ENCODE measurements around the gene AHRR. TPM values are rescaled to one million over a fixed set of nuclear protein-coding genes. Genes with fewer than 3 reads are reported as not detected.

The AHRR gene
- total RNA-seq, 1 experiment from 2014 or later: 2.2 TPM

GRCh38 chr5:351921-352245 lies 30.4 kb downstream of the AHRR start:
- no peaks in the 10 kb centered on the region for H3K23me2 ChIP-seq (ENCODE audit: insufficient read length, low read depth, low read length, poor library complexity, severe bottlenecking)
- no peaks in the 10 kb centered on the region for H3K4me1 ChIP-seq (ENCODE audit: insufficient read depth, low read length)
- no peak overlapping the region for H3K27ac ChIP-seq (ENCODE audit: insufficient read length, low read depth, low read length)
- H3K9me3 ChIP-seq (ENCODE audit: control insufficient read depth, low read depth, low read length): no peaks in the 10 kb centered on the region
- no peak overlapping the region for H3K4me2 ChIP-seq (ENCODE audit: insufficient read depth, insufficient read length, low read length)
- no peaks in the 10 kb centered on the region for H3K27me3 ChIP-seq (ENCODE audit: insufficient read depth, low read length)
- H3K36me3 Mint-ChIP-seq (ENCODE audit: insufficient read depth in 1 of 3, low read depth in 3 of 3): no peaks in the 10 kb centered on the region
- no peak overlapping the region for H2BK15ac ChIP-seq (ENCODE audit: low read depth, low read length)
- no peaks in the 10 kb centered on the region; a peak in 1 of 5 replicates for H3K9me3 Mint-ChIP-seq
- H4K91ac ChIP-seq (ENCODE audit: insufficient read length, low read depth, low read length): no peak overlapping the region
- no peak overlapping the region for H3K56ac ChIP-seq (ENCODE audit: insufficient read length, low read depth, low read length)
- H4K8ac ChIP-seq (replicated peaks; ENCODE audit: insufficient read length, low read depth, low read length): no peak overlapping the region
- H2BK20ac ChIP-seq (ENCODE audit: low read depth, low read length, poor library complexity, severe bottlenecking): no peak overlapping the region
- no peaks in the 10 kb centered on the region for H3K79me2 ChIP-seq (ENCODE audit: insufficient read depth, low read length)
- no peak overlapping the region for H2BK120ac ChIP-seq (ENCODE audit: low read depth, low read length, poor library complexity, severe bottlenecking)
- H3K14ac ChIP-seq (ENCODE audit: insufficient read depth, low read length): no peak overlapping the region
- peaks cover 6 to 8% of the 10 kb centered on the region in 2 experiments for H3K4me1 Mint-ChIP-seq
- no peak overlapping the region for H3K23ac ChIP-seq (ENCODE audit: insufficient read length, low read depth, low read length)
- H3K18ac ChIP-seq (ENCODE audit: insufficient read length, low read depth, low read length): no peak overlapping the region
- H4K20me1 ChIP-seq (ENCODE audit: control insufficient read depth, insufficient read depth, insufficient read length): no peaks in the 10 kb centered on the region
- H2AFZ ChIP-seq (ENCODE audit: low read length): no peak overlapping the region
- H3K27ac Mint-ChIP-seq: no peak overlapping the region; a peak in 1 of 7 replicates
- no peak overlapping the region for H3K4me3 Mint-ChIP-seq
- H2BK12ac ChIP-seq (ENCODE audit: insufficient read length, low read depth, low read length): no peak overlapping the region
- H4K5ac ChIP-seq (ENCODE audit: insufficient read length, low read depth, low read length): no peak overlapping the region
- H3K4ac ChIP-seq (ENCODE audit: low read depth, low read length): no peak overlapping the region
- no peak for DNase-seq
- H3K9ac ChIP-seq (ENCODE audit: extremely low read depth, insufficient read length, low read length): no peak overlapping the region
- no peak for TF ChIP-seq CTCF (conservative IDR thresholded peaks at IDR 0.05)
- peaks cover 5% of the 10 kb centered on the region for H3K27me3 Mint-ChIP-seq (ENCODE audit: low read depth)
- H2AK5ac ChIP-seq (ENCODE audit: insufficient read length, low read length): no peak overlapping the region
- WGBS (ENCODE audit: extremely low coverage, insufficient read length, low lambda C conversion rate): no CpG with 5 or more reads among the region's 4 CpGs
- no peak overlapping the region for H2BK5ac ChIP-seq (ENCODE audit: insufficient read length, low read length)
- no peaks in the 10 kb centered on the region for H3K79me1 ChIP-seq (ENCODE audit: insufficient read depth, low read depth, low read length, poor library complexity, severe bottlenecking)
- H3T11ph ChIP-seq (ENCODE audit: low read length): no peak overlapping the region
